NCI-H2196 treated with DMSO at 0.1 percent for 48 hours (cell line): ENCODE data around the gene KCNMA1.
A peak's percentile ranks its signal among the peaks of the same experiment; 100 is the strongest.
"Not testable (repeated sequence)": the region's sequence is repeated elsewhere in the genome, so short reads cannot be mapped to it uniquely, and the experiment has no call there.

Experiments used
- DNase-seq: peaks from one replicate; lab custom pipeline; 2025; ENCODE audit not compliant: unreplicated experiment; lab: John Stamatoyannopoulos, UW

The KCNMA1 gene

DNA sequence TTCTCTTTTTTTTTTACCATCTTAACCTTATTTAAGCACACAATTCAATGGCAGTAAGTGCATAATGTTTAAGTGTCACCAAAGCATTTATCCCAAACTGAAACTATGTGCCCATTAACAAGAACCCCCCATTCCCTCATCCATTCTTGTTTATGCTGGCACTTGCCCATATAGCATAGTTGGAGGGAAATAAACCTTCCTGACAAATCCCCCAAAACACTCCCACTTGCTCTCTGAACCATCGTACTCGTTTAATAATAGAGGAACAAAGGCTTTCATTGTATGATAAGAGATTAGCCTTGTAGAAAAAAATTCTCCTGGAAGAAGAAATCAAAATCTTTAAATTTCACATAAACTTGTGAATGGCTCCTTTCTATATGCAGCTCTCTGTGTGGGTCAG lies 26.4 kb upstream of the KCNMA1 start:
- DNase-seq, result no peak

DNA sequence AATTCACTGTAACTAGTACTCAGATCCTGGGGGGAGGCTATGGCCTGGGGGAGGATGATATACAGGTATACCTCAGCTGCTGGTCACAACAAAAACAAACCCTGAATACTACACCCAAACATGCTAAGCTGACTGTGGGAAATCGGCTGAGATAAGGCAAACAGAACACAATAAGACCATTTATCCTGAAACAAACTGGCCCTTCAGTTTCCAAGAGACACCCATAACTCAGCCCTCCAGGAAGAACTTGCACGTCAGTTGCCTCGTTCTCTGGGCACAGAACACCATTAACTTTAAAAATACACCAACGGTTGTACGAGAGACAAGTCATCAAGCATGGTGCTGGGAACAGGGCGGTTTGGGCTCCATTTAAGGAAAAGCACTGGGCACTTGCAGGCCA lies 24.1 kb upstream of the KCNMA1 start:
- no peak for DNase-seq

DNA sequence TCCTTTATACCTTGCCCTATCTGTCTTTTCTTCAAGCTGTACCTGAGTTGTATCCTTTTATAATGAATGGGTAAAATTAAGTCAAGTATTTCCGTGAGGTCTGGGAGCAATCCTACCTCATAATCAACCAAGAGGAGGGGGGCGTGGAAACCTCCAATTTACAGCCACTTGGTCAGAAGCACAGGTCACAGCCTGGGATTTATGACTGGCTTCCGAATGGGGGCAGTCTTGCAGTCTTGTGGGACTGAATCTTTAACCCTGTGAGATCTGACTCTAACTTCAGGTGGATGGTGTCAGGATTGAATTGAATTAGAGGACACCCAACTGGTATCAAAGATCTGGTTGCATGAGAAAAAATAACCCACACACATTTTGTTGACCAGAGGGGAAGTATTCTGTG lies 23.5 kb upstream of the KCNMA1 start:
- DNase-seq, result no peak

DNA sequence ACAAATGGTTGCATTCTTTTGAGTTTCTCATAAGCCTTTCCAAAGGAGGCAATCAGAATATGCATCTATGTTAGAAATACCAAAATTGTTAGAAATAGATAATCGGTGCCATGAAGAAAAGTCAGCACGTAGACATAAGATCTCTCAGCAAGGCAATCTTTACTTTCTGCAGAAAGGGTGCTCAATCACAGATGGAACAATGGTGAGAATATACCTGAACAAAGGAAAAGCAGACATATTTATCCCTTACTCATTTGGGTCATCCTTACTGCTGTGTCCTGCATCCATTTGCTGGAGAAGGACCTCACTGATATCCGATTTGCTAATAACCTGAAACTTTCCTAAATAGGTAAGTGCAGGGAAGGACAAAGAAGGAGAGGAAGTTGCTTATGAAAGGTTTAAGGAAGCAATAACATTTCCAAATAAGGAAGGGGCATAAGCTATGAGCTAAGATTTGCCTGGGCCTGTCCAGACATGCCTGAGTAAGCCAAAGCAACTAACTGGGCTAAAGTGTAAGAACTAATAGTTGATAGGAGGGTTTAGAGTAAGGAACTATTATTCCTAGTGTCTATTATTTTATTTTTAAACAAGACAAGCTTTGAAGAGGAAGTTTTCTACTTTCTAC lies 21.6 kb upstream of the KCNMA1 start:
- DNase-seq, result not testable (repeated sequence)

DNA sequence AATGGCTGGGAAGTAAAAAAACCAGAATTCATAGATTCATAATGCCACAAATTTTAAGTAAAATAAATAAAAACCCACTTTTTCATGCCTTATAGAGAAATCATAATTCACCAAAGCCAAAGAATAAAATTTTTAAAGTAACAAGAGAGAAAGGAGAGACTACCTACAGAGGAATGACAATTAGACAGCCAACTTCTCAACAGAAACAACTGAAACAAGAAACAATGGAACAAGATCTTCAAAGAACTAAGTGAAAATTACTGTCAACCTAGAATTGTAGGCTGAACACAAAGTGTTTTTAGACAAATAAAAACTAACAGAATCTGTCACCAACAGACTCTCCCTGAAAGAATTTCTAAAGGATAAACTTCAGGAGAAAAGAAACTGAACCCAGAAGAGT lies 15.6 kb upstream of the KCNMA1 start:
- DNase-seq, result no peak

DNA sequence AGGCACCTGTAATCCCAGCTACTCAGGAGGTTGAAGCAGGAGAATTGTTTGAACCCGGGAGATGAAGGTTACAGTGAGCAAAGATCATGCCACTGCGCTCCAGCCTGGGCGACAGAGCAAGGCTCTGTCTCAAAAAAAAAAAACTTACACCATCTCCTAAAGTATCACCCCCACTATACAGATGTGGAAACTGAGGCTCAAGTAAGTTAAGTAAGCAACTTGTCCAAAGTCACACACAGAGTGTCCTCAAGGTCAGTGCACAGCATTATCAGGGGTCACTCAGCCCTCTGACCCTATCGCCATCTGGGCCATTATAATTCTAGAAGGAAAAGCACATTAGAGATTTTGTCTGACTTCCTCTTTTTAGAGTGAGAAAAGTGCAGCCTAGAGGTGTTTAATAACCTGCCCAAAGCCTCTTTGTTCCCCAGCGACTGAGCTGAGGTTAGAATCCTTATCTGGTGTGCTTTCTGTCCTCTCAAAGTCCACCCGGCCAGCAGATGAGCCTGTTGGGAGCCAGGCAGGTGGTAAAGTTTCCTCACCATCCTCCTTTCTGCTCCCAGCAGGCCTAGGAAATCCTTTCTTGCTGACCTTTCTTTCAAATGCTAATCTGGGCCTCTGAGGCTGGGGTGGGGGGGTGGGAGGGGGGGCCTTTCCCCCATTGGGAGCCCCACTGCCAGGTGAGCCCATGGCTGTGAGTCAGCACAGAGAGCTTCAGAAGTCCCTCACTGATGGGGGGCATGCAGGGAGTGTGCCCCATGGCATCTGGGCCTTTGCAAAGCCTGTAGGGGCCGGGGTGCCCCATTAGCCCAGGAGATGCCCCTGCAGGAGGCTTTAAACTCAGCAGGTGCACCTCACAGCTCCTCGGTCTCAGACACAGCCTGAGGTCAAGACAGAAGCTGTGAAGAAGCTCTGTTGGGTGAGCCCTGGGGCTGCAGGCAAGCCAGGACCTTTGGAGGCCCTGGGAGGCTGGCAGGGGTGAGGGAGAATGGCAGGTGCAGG lies 12.0 kb upstream of the KCNMA1 start:
- no peak for DNase-seq

DNA sequence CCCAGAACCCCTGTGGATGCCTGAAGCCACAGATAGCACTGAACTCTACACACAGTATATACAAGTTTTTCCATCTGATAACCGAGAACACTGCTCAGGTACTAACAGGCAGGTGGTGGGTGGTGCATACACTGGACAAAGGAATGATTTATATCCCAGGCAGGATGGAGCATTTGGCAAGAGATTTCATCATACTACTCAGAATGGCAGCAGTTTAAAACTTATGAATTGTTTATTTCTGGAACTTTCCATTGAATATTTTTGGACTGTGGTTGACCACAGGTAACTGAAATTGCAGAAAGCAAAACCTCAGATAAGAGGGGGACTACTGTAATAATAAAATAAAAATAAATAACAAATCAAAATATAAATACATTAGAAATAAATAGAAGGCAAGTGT lies 10.9 kb upstream of the KCNMA1 start:
- DNase-seq, result no peak

DNA sequence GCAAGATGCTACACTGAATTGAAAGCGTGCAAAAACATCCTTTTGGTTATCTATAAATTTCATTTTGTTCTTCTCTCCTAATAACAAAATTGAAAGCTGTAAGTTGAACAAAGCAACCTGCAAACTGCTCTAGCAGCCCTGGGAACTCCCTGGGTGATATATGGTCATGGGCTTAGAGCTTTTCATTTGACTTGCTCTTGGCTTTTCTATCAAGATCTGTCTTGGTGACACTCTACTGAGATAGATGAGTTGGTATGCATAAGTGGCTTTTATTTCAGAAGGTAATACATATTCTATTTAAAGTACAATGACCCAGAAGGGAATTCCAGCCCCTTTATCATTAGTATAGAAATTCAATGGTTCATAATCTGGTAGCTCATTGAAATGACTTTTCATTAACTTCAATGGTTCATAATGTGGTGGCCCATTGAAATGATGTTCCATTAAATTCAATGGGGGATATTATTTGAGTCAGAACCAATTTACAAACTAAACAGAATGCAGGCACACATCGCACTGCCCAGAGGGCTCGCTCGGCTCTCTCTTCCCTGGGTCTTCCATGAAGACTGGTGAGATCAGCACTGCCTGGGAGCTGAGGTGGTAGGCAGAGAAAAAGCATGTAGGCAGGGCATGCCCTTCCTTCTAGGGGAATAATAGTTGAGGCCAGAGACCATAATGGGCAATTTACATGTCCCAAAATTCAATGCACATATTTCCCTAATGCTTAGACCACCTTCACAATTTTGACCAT lies 10.1 kb upstream of the KCNMA1 start:
- DNase-seq, result no peak

DNA sequence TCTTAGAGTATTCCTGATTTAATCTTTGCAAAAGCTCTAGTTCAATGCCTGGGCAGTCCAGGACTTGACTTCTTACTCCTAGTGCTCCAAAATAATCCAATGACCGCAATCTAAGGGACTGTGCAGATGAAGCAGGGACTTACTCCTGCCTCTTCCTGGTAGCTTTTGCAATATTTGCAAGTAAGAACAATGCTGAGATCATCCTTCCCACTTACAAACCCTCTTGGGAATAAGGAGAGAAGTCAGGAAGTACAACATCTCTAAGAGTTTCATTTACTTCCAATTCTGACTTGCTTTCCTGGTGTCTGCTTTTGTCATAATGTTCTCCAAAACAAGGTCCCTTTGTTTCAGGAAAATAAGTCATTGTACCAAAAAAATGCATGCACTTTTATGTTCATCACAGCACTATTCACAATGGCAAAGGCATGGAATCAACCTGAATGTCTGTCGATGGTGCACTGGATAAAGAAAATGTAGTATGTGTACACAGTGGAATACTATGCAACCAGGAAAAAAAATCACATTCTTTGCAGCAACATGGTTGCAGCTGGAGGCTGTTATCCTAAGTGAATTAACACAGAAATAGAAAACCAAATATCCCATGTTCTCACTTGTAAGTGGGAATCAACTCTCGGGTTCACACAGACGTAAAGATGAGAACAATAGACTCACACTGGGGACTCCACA lies 7.1 kb upstream of the KCNMA1 start:
- no peak for DNase-seq

DNA sequence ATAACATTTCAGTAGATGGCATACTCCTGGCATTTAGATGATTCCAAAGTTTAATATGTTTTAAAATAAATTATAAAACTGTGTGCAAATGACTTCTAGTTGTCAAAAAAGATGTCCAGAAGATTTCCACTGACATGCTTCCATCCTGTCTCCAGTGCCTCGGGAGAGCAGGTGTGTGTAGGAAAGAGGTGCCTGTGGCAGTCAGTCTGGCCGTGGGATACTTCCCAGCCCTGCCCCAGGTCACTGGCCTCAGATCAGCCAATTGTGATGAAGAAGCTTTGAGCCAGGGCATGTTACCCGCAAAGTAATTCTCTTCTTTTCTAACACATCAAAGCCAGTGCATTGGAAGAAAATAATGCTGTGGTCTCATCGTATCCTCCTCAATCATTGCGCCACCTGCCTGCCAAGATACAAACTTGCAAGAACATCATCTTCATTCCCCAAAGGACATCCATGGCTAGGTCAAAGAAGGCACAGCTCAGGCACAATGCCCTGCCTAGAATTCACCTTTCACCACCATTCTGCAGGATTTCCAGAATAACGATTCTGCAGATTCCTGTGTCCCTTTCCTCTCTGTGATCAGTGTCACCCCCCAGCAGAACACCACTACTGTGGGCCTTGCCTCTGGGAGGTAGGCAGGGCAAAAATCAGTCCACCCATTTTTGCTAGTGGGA lies 6.3 kb upstream of the KCNMA1 start:
- no peak for DNase-seq

DNA sequence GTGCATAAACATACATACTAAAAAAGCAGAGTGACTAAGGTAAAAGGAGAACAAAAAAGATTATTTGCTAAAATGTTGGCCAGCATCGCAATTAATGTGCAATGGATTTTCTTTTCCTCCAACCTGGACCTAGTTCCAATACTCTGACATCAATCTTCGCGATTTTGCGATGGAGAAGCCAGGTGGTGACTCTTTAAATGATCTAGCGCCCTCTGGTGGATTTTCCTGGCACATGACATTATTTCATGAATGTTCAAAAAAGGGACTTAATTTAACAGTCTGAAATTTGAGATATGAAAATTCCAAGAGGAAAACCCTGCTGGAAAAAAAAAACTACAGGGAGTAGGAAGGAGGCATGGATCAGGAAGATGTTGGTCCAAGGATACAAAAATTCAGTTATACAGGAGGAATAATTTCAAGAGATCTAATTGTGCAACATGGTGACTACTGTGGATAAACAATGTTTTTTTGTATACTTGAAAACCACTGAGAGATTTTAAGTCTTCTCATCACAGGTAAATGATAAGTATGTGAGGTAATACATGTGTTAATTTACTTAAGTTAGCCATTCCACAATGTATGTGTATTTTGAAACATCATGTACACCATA lies 4.3 kb upstream of the KCNMA1 start:
- peak; percentile 18 for DNase-seq

DNA sequence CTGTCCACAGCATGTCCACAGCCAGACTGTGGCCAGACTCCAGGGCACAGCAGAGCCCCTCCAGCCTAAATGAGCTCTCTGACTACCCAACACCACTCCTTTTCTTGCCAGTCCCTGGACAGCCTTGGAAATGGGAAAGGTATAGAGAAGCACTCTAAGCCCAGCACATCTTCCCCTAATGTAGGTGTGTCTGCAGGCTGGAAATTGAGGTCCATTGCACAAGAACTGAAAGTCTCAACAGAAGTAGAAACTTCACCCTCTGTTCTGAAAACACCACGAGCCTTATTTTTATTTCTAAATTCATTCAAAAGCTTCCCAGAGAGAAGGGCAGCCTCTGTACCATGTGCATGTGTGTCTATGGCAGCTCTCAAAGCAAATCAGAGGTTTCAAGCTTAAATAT lies 3.7 kb upstream of the KCNMA1 start:
- DNase-seq, result no peak

DNA sequence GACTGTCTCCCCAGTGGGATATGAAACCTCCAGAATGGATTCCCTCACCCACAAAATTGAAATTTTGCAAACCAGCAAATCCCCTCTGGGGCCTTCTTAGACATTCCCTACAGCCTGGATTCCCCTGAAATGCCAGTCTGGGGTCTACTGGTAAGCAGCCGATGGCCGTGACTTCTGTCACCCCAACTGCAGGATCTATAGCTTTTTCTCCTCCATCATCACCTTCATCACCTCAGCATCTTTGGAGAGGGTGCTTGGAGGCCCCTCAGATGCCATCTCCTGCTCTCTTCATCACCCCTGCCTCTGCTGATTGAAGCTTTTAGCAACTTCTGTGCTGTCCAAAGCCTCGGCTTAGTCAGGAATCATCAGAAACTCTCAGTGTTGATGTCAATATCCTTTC lies 2.6 kb upstream of the KCNMA1 start:
- DNase-seq, result no peak

DNA sequence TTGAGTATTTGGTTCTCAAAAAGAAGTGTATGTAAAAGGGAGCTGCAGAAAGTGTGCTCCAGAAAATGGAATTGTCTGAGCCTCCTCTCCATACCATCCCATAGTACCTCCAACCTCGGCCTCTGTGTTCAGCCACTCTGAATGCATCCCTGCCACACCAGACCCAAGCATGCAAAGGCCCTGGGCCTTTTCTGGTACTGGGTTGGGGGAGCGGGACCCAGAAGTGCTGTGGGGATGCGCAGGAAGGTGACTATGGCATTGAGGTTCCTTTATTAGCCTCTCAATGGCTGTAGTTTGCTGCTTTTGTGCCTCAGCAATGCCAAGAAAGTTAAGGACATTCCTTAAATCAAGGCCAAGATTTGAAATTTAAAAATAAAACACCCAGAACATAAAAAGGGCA lies 2.1 kb upstream of the KCNMA1 start:
- DNase-seq, result no peak

DNA sequence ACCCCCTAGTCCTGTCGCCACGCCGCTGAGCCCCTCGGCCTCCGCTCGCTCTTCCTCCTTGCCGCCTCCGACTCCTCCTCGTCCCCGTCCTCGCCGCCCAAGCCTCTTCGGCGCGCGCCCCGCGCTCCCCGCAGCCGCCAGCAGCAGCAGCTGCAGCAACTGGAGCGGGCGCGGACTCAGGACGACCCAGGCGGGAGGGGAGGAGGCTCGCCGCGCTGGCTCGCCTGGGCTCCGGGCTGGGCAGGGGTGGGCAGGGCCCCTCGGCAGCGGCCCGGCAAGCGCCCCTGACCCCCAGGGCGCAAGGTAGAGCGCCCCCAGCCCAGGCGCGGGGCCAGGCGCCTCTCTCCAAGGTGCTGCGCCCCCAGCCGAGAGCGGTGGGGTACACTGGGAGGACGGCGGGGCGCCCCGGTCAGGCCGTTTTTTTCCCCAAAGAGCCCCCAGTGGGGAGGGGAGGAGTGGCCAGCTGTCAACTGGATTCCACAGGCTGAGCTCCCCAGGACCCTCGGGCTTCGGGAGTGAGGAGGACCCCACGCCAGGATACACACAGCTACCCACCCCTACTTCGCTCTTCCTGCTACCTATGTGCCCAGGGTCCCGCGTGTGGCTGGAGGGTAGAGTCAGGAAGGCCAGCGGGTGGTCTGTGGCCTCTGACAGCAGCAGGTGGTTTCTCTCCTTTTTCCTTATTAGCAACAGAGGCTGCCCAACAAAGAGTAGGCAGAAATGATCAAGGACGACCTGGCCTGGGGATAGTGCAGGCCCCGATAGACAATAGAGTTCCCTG lies 903 bp upstream of the KCNMA1 start:
- DNase-seq, result no peak

DNA sequence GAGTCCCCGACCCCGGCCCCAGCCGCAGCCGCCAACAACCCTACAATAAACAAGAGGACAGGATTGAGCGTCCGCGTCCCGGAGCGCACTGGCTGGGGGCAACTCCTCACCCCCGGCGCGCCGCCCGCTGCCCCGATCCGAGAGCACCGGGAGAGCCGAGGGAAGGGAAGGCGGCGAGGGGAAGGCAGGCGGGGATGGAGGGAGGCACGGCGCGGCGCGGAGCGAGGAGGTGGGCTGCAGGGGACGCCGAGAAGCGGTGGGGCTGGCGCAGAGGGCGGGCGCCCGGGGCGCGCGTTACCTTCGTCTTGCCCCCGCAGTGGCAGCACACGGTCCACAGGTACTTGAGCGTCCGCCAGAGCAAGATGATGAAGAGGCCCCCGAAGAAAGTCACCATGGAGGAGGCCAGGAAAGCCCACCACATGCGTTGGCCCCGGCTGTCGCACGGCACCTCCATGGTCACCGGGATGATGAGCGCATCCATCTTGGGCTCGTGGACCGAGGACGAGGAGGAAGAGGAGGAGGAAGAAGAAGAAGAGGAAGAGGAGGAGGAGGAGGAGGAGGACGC lies 559 bp downstream of the KCNMA1 start:
- no peak for DNase-seq

DNA sequence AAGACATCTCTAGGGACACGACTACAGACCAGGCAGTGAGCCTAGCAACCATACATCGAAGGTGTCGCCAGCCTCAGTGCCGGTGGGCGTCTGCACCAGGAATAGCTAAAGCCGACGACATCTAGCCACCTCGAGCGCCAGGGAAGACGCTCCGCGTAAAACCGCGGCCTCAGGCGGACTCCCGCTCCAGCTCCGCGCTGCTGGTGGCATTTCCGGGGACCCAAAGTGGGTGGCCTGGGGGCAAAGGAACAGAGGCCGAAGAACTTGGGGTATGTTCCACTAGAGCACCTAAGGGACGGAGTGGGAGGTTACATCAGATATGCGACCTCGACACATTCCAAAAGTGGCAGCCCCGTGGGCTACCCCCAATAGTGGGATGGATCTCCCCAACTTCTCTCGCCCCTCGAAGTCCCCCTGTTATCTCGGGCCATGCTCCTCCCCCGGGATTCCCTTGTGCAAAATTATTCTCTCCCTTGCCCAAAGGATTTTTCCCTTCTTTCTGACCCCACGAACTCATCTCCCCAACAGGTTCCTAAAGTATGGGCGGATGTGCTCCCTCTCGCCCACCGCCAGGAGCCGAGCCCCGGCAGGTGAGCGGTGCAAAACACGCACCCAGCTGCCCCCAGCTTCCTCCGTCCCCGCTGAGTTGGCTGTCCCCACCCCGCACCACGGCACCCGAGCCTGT lies 1.2 kb downstream of the KCNMA1 start:
- no peak for DNase-seq

DNA sequence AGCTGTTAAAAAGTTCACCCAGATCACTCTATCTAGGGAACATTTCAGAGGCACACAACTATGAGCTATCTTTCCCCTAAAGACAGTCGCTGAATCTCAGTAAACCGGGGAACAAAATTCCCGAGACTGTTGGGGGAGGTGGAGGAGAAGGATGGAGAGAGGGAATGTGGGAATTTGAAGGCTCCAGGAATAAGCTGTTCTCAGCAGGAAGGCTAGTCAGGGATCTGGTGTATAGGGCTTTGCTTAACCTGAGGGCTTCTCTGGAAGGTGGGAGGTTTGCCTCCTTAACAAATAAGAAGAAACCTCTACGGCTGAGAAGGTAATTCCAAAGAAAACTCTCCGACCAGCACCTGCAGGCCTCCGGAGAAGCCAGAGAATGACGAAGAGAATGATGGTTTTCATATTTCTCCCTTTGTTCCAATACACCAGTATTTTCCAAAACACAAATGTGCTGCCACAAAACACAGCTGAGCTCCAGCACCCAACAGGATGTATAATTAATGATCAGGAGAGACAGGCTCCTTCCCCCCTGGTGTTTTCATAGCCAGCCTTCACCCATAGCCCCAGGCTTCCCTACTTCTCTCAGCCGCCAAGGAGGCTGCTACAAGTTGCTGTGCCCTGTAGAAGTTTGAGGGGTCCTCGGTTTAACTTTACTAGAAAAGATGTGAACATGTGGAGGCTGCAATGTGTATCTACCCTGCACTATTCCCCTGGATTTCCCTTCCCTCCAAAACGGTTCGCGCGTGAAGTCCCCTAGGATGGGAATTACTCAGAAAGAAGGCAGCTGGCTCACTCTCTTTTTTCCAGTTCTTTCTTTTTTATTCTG lies 2.0 kb downstream of the KCNMA1 start:
- DNase-seq, result no peak
